HCT116 (cell line): ENCODE results near the gene KMT2D.

Experiments used
- CEBPB ChIP-seq: IDR thresholded peaks from 2 replicates; pipeline ENCODE4 v1.6.1; 2012; ENCODE audit warnings: low read depth
- EZH2phosphoT487 ChIP-seq: fragments of 200-600 bp; IDR thresholded peaks from 2 replicates; pipeline ENCODE4 v1.6.1; 2018; ENCODE audit warnings: antibody characterized with exemption, borderline replicate concordance
- JUND ChIP-seq: IDR thresholded peaks from 2 replicates; pipeline ENCODE4 v1.6.1; 2012
- POLR2A ChIP-seq: IDR thresholded peaks from 2 replicates; pipeline ENCODE4 v1.7.0; 2011; ENCODE audit warnings: borderline replicate concordance; ENCODE audit not compliant: insufficient read depth, insufficient read length; ENCODE audit errors: extremely low read depth
- TF ChIP-seq, protein P1 (sequence below): IDR thresholded peaks from 2 replicates; pipeline ENCODE4 v1.6.1; 2012; ENCODE audit warnings: low read depth

DNA sequence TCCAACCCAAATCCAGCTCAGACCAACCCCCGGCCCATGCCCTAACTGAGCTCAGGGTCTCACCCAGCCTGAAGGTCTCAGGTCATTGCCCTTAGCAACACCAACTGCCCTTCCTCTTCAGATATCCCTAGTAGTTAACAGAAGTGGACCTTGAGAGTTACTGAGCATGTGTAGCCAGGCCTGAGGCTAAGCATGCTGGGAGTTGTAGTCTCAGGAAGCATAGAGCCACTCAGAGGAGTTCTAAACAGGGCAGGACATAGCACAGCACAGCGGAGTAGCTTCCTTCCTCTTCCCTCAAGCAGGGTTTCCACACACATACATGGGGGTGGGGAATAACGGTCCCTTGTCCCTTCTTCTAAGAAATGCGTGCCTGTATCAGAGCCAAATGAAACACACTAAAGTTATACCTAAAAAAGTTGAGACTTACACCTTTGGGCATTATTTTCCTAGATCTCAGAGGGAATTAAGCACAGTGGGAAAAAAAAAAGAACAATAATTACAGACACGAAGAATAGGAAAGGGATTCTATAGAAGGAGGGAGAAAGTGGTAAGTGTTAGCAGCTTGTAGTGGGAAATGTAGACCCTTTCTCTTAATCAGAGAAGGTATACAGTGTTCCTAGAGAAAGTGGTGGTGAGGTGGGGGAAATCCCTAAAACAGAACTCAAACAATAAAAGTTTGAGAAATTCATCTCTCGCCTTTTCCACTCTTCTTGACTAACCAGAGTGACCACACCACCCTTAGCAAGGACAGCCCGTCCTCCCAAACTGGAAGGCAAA lies 4.4 kb downstream of the KMT2D start:
- TF ChIP-seq EZH2phosphoT487, result no peak
- no peak for TF ChIP-seq POLR2A
- TF ChIP-seq, protein P1, sequence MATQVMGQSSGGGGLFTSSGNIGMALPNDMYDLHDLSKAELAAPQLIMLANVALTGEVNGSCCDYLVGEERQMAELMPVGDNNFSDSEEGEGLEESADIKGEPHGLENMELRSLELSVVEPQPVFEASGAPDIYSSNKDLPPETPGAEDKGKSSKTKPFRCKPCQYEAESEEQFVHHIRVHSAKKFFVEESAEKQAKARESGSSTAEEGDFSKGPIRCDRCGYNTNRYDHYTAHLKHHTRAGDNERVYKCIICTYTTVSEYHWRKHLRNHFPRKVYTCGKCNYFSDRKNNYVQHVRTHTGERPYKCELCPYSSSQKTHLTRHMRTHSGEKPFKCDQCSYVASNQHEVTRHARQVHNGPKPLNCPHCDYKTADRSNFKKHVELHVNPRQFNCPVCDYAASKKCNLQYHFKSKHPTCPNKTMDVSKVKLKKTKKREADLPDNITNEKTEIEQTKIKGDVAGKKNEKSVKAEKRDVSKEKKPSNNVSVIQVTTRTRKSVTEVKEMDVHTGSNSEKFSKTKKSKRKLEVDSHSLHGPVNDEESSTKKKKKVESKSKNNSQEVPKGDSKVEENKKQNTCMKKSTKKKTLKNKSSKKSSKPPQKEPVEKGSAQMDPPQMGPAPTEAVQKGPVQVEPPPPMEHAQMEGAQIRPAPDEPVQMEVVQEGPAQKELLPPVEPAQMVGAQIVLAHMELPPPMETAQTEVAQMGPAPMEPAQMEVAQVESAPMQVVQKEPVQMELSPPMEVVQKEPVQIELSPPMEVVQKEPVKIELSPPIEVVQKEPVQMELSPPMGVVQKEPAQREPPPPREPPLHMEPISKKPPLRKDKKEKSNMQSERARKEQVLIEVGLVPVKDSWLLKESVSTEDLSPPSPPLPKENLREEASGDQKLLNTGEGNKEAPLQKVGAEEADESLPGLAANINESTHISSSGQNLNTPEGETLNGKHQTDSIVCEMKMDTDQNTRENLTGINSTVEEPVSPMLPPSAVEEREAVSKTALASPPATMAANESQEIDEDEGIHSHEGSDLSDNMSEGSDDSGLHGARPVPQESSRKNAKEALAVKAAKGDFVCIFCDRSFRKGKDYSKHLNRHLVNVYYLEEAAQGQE, result no peak
- no peak for TF ChIP-seq CEBPB
- TF ChIP-seq JUND, result no peak
